ENCODE results near the gene ABCA2. TPM values are rescaled to one million over a fixed set of nuclear protein-coding genes. Genes with fewer than 3 reads are reported as not detected.

ABCA2 gene
- total RNA-seq, 3 donors from 2014 or later, result 17.0 to 30.6 (median 18.9) TPM

GRCh38 chr9:137069508-137070091 is 41.6 kb upstream of the ABCA2 start:
- peak overlapping the region in 2 of 3 donors; percentile 55 to 74 for H3K4me3 ChIP-seq

GRCh38 chr9:137068539-137069507 is 40.8 kb upstream of the ABCA2 start:
- Histone ChIP-seq H3K4me3 (peak overlapping the region in 1 of 3 donors; percentile 74), H3K4me1 (peaks cover 6 to 7% of the 10 kb centered on the region in 2 donors), H3K27ac (no peak overlapping the region), H3K27me3 (peaks cover 0 to 4% of the 10 kb centered on the region in 2 donors), H3K9me3 (no peaks in the 10 kb centered on the region), H3K36me3 (no peaks in the 10 kb centered on the region)
- DNase-seq (ENCODE audit: low spot score in 2 of 2), result no peak
- no peak for TF ChIP-seq CTCF (IDR thresholded peaks at IDR 0.05)
- TF ChIP-seq POLR2AphosphoS5 (IDR thresholded peaks at IDR 0.05), result no peak
- no peak for TF ChIP-seq POLR2A (IDR thresholded peaks at IDR 0.05)
- intact Hi-C loops (cut with DNase I; ENCODE audit: low total_unique reads), result no loop called here

More at GRCh38 chr9:137069508-137070091, 41.6 kb upstream of the ABCA2 start:
- TF ChIP-seq CTCF (IDR thresholded peaks at IDR 0.05), result no peak
- no peak for TF ChIP-seq POLR2AphosphoS5 (IDR thresholded peaks at IDR 0.05)
- no peak for TF ChIP-seq POLR2A (IDR thresholded peaks at IDR 0.05)
- Histone ChIP-seq H3K27me3 (peaks cover 0 to 4% of the 10 kb centered on the region in 2 donors), H3K36me3 (no peaks in the 10 kb centered on the region), H3K9me3 (no peaks in the 10 kb centered on the region), H3K4me1 (peaks cover 6 to 7% of the 10 kb centered on the region in 2 donors), H3K27ac (no peak overlapping the region)
- intact Hi-C loops (cut with DNase I; ENCODE audit: low total_unique reads), result no loop called here
- DNase-seq (ENCODE audit: low spot score in 2 of 2), result no peak

GRCh38 chr9:137067860-137068538 is 40.0 kb upstream of the ABCA2 start:
- no peak overlapping the region for H3K4me3 ChIP-seq
- peaks cover 0 to 4% of the 10 kb centered on the region in 2 donors for H3K27me3 ChIP-seq
- TF ChIP-seq POLR2A (IDR thresholded peaks at IDR 0.05) (no peak), POLR2AphosphoS5 (IDR thresholded peaks at IDR 0.05) (peak in 1 of 3 donors; percentile 15), CTCF (IDR thresholded peaks at IDR 0.05) (peak; percentile 68 to 87 (median 79))
- H3K9me3 ChIP-seq, result no peaks in the 10 kb centered on the region
- no peak overlapping the region for H3K27ac ChIP-seq
- H3K36me3 ChIP-seq, result no peaks in the 10 kb centered on the region
- intact Hi-C loops (cut with DNase I; ENCODE audit: low total_unique reads), result no loop called here
- DNase-seq (ENCODE audit: low spot score in 2 of 2), result peak; percentile 82 to 87
- peaks cover 7% of the 10 kb centered on the region in 2 donors for H3K4me1 ChIP-seq

GRCh38 chr9:137066096-137066861 is 38.2 kb upstream of the ABCA2 start:
- H3K4me1 ChIP-seq, result peaks cover 6 to 8% of the 10 kb centered on the region in 2 donors
- H3K27ac ChIP-seq, result no peak overlapping the region
- H3K36me3 ChIP-seq, result no peaks in the 10 kb centered on the region
- intact Hi-C loops (cut with DNase I; ENCODE audit: low total_unique reads), result no loop called here
- no peak for DNase-seq (ENCODE audit: low spot score in 2 of 2)
- TF ChIP-seq POLR2A (IDR thresholded peaks at IDR 0.05), result no peak
- no peak for TF ChIP-seq POLR2AphosphoS5 (IDR thresholded peaks at IDR 0.05)
- no peak for TF ChIP-seq CTCF (IDR thresholded peaks at IDR 0.05)
- no peaks in the 10 kb centered on the region for H3K9me3 ChIP-seq
- H3K27me3 ChIP-seq, result peaks cover 0 to 4% of the 10 kb centered on the region in 2 donors
- no peak overlapping the region for H3K4me3 ChIP-seq

Data from breast epithelium (tissue), 4 donors.